Activated CD4-positive, alpha-beta T cell treated with anti-CD3 and anti-CD28 coated beads, Interleukin-2, Interleukin-6, amounts not matched to agents 100 ng/mL and 50 ng/mL, durations not matched to agents 16 hours and 8 hours (primary cell): ENCODE measurements around the gene MYLK2.
A peak's percentile ranks its signal among the peaks of the same experiment; 100 is the strongest.

ENCODE experiments used
- DNase-seq: peaks from one replicate; pipeline ENCODE4 v3.0.0-alpha.2; 2020

MYLK2 gene

GRCh38 chr20:31879143-31879987, 60.2 kb downstream of the MYLK2 start:
- peak; percentile 90 for DNase-seq

DNA sequence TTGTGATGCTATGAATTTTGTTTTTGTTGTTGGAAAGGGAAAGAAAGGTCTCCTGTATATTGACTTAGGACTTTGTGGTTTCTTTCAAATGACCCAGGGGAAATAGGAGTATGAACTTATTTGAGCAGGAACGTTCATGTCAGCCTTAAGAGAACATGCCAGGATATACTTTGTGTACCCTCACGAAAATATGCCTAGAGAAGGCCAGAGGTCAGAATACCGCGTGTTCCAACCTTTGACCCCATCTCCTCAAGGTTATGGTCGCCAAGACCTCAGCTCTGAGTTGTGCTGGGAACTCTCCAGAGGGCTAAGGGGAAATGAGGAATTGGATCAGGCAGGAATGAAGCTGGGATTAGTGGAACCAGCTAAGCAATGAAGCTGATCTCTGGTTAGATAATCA, 62.8 kb downstream of the MYLK2 start:
- no peak for DNase-seq

- DNase-seq = no peak
These were observed 64.7 kb downstream of the MYLK2 start for GRCh38 chr20:31883829-31884228.
